Activated T-helper 9 cell treated with anti-CD3 and anti-CD28 coated beads, Interleukin-2, amount 50 U/mL, for 16 hours (primary cell): ENCODE data around the gene HOXD1.

Experiments
- DNase-seq: peaks from one replicate; pipeline ENCODE4 v3.0.0-alpha.2; 2020; ENCODE audit warnings: low read depth

The HOXD1 gene

GRCh38 chr2:176165370-176166050 is 23.0 kb upstream of the HOXD1 start:
- no peak for DNase-seq

- no peak for DNase-seq
Measured at GRCh38 chr2:176166272-176166671, 22.2 kb upstream of the HOXD1 start.

DNA sequence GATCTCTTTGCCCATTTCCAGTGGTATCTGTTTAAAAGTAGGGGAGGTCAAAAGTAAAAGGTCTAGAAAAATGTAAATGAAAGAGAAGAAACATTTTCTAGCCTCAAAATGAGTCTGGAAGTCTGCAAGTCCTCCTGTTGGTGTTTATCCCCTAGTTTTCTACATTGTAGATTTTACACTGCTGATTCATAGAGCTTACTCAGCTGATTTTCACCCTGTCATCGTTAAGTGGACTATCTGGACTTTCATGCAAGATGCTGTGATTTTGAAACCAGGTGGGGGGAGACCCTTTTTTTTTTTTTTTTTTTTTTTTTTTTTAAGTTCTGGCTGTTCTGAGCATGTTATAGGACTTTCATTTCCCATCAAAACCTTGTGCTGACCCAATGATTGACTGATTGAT is 21.1 kb upstream of the HOXD1 start:
- DNase-seq = no peak

DNA sequence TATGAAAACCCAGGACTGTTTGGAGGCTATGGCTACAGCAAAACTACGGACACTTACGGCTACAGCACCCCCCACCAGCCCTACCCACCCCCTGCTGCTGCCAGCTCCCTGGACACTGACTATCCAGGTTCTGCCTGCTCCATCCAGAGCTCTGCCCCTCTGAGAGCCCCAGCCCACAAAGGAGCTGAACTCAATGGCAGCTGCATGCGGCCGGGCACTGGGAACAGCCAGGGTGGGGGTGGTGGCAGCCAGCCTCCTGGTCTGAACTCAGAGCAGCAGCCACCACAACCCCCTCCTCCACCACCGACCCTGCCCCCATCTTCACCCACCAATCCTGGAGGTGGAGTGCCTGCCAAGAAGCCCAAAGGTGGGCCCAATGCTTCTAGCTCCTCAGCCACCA is 19.3 kb upstream of the HOXD1 start:
- DNase-seq = no peak

GRCh38 chr2:176169711-176170110 is 18.8 kb upstream of the HOXD1 start:
- DNase-seq = no peak

GRCh38 chr2:176170602-176171305 is 17.7 kb upstream of the HOXD1 start:
- no peak for DNase-seq

DNA sequence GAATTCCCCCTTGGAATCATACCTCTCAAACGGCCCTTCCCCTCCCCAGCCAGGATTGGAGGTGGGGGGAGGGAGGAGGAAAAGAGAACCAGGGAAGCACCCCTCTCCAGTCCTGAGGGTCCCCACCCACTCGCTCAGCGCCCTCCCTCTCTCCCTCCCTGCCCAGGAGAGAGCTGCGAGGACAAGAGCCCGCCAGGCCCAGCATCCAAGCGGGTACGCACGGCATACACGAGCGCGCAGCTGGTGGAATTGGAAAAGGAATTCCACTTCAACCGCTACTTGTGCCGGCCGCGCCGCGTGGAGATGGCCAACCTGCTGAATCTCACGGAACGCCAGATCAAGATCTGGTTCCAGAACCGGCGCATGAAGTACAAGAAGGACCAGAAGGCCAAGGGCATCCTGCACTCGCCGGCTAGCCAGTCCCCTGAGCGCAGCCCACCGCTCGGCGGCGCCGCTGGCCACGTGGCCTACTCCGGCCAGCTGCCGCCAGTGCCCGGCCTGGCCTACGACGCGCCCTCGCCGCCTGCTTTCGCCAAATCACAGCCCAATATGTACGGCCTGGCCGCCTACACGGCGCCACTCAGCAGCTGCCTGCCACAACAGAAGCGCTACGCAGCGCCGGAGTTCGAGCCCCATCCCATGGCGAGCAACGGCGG is 17.0 kb upstream of the HOXD1 start:
- no peak for DNase-seq

DNA sequence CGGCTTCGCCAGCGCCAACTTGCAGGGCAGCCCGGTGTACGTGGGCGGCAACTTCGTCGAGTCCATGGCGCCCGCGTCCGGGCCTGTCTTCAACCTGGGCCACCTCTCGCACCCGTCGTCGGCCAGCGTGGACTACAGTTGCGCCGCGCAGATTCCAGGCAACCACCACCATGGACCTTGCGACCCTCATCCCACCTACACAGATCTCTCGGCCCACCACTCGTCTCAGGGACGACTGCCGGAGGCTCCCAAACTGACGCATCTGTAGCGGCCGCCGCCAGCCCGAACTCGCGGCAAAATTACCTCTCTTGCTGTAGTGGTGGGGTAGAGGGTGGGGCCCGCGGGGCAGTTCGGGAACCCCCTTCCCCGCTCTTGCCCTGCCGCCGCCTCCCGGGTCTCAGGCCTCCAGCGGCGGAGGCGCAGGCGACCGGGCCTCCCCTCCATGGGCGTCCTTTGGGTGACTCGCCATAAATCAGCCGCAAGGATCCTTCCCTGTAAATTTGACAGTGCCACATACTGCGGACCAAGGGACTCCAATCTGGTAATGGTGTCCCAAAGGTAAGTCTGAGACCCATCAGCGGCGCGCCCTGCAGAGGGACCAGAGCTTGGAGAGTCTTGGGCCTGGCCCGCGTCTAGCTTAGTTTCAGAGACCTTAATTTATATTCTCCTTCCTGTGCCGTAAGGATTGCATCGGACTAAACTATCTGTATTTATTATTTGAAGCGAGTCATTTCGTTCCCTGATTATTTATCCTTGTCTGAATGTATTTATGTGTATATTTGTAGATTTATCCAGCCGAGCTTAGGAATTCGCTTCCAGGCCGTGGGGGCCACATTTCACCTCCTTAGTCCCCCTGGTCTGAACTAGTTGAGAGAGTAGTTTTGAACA is 16.2 kb upstream of the HOXD1 start:
- no peak for DNase-seq

GRCh38 chr2:176172895-176173566 is 15.4 kb upstream of the HOXD1 start:
- no peak for DNase-seq

- no peak for DNase-seq
Measured at GRCh38 chr2:176173567-176174381, 14.7 kb upstream of the HOXD1 start.

DNA sequence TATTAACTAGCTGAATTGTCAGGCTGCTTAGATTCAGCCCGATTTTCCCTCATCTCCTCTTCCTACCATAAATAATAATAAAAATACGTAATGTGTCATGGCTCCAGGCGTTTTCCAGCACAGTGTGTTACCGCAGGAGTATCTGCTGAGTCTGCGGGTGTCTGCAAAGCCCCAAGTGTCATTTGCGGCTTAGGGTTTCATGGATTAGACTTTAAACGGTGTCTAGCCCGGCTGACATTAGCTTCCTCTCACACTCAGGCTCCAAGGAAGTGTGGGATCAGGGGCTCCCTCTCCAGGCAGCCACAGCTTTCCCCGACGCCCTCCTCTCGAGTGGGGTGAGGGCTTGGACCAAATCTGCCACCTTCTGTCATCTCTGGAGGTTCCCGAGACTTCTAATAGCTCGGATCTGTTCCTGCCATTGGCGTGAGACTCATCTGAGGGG is 14.1 kb upstream of the HOXD1 start:
- no peak for DNase-seq

GRCh38 chr2:176174824-176175708 is 13.4 kb upstream of the HOXD1 start:
- no peak for DNase-seq

DNA sequence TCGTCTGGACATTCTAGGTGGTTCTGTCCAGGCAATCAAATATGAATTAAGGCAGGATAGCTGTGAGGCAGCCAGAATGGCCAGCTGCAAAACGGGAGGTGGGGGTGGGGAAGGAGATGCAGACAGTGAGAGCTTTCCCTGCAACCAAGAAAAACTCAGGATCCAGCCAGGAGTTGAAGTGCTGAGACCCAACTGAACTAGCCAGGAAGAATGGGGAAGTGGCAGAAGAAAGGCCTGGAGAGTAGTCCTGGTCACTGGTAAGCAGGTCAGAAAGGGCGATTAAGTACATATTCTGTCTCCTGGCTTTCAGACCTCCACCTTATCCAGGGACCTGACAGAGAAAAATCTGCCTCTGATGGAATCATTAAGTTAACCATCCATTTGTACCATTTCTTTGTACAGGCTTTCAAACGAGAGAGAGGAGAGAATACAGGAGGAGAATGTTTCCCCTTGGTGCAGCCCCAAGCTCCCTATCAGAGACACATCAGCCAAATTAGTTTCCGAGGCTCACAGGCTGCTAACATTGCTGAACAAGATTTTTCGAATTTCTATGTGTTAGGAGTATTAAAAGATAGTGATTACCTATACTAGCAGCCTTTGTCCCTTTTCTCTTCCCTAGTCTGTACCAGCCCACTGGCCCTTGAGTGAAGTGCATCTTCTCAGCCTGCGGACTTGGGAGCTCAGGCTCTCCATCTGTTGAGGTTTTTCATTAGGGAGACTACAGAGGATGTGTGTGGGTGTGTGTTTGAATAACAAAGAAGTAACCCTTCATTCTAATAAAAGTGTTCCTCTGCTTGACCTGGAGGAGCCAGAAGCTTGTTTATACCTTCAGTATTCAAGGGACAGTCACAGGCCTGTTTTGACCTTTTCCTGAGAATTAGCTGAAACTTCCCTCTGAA is 12.5 kb upstream of the HOXD1 start:
- no peak for DNase-seq

GRCh38 chr2:176177580-176178037 is 10.9 kb upstream of the HOXD1 start:
- no peak for DNase-seq

DNA sequence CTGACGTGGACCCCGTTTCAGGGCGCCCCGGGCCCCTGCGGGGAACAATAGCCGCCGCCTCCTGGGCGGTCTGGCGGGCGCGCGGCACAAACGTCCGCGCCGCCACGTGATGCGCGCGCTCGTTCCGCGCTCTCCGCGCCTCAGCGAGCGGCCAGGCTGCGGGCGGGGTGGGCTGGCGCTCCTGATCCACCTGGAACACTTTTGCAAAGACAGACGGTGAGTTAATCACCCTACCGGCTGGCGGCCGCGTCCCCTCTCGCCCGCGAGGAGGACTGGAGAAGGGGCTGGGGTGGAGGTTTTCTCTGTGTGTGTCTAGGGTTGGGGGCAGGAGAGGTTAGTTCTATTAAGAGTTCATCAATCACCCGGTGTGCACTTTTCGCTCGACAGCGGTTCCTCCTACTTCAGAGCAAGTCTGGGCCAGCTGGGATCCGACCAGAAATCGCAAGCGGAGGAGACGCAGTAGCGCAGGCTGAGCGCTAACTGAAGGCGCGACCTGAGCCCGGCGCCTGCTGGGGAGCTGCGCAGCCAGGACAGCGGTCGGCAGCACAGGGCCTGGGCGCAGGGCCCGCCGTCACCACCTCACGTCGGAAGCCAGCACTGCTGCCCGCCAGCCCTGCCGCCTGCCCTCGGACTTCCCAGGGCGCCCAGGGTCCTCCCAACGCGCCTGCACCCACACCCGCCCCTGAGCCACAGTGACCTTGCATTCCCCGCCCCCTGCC is 10.3 kb upstream of the HOXD1 start:
- DNase-seq = no peak

DNA sequence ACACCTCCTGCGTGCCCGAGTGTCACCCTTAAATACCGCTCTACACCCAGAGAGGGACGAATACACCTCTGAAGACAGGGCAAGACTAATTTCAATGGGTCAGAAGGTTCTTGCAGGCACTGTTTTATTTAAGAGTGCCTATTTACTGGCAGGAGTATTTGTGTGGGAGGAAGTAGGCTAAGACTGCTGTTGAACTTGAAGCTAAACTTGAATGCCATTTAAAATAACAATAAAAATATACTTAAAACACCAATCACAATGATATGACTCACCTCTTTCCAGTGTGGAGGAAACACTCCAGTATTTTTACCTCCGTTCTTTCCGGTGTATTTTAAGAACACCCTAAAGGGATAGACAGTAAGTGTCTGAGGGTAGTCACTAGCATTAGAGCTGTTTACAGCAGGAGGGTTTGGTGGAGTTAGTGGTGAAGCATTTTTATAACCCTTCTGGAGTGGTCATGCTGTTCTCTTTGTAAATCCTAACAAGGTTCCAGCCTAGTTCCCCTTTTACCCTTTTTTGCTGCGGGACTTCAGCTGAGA is 9.6 kb upstream of the HOXD1 start:
- DNase-seq = no peak

DNA sequence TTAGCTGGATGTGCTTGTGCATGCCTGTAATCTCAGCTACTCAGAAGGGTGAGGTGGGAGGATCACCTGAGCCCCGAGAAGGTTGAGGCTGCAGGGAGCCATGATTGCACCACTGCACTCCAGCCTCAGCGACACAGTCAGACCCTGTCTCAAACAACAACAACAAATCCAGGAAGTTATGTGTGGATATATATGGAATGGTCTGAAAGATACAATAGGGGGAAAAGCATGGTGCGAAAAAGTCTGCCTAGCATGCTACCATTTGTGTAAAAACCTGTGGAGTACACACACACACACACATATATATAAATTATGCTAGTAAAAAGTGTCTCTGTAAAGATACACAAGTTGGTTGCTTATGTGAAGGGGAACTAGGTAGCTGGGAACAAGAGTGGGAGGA is 6.9 kb upstream of the HOXD1 start:
- no peak for DNase-seq

- no peak for DNase-seq
Measured at GRCh38 chr2:176182671-176183070, 5.8 kb upstream of the HOXD1 start.
